ENCODE measurements around the gene LARP4.

- no peak for TF ChIP-seq CTCF (IDR thresholded peaks at IDR 0.05; ENCODE audit: low read depth, low read length)
- no peak for TF ChIP-seq EZH2phosphoT487 (IDR thresholded peaks at IDR 0.05; ENCODE audit: low read depth)
Observed at GRCh38 chr12:50529345-50529744, 128.7 kb downstream of the LARP4 start.
